GM12865 (cell line): ENCODE results near the gene HTR1D.
"Not testable (repeated sequence)": the region's sequence is repeated elsewhere in the genome, so short reads cannot be mapped to it uniquely, and the experiment has no call there.

ENCODE experiments used
- DNase-seq: peaks from one replicate; pipeline ENCODE4 v3.0.0; 2010; ENCODE audit warnings: low read depth
- H3K4me3 ChIP-seq: 2 replicates; pipeline ENCODE4 v1.5.1; 2011; ENCODE audit warnings: mild to moderate bottlenecking, low read depth, low read length, control low read depth
- CTCF ChIP-seq: IDR thresholded peaks from 2 replicates; pipeline ENCODE4 v1.5.1; 2011; ENCODE audit warnings: low read length, control low read depth, low read depth, inconsistent platforms; ENCODE audit not compliant: insufficient read depth; ENCODE audit errors: missing control alignments

Gene HTR1D

GRCh38 chr1:23224739-23225648 is 7.7 kb upstream of the HTR1D start:
- no peak for DNase-seq
- no peak overlapping the region for H3K4me3 ChIP-seq
- no peak for TF ChIP-seq CTCF

- not testable (repeated sequence) for H3K4me3 ChIP-seq, DNase-seq
These were observed 6.7 kb upstream of the HTR1D start for GRCh38 chr1:23223963-23224362.

- not testable (repeated sequence) for DNase-seq
These were observed 6.2 kb upstream of the HTR1D start for GRCh38 chr1:23223490-23223951.

GRCh38 chr1:23222742-23223141 is 5.4 kb upstream of the HTR1D start:
- no peak for TF ChIP-seq CTCF
- no peak overlapping the region for H3K4me3 ChIP-seq
- DNase-seq, result no peak

More at GRCh38 chr1:23223490-23223951, 6.2 kb upstream of the HTR1D start:
- not testable (repeated sequence) for H3K4me3 ChIP-seq

- DNase-seq, result no peak
- no peak for TF ChIP-seq CTCF
- H3K4me3 ChIP-seq, result no peak overlapping the region
These were observed 5.0 kb upstream of the HTR1D start for GRCh38 chr1:23222331-23222730.

GRCh38 chr1:23221107-23221506 is 3.8 kb upstream of the HTR1D start:
- TF ChIP-seq CTCF, result no peak
- no peak overlapping the region for H3K4me3 ChIP-seq
- DNase-seq, result no peak

- no peak for DNase-seq
- H3K4me3 ChIP-seq, result peak overlapping the region; percentile 27; the same call in 1 of the 2 replicates
- peak; percentile 61 for TF ChIP-seq CTCF
These were observed 406 bp downstream of the HTR1D start for GRCh38 chr1:23216771-23217420.
